Endothelial cell (in vitro differentiated cells): ENCODE results near the gene RHOH. TPM values are rescaled to one million over a fixed set of nuclear protein-coding genes. Genes with fewer than 3 reads are reported as not detected.
A peak's percentile ranks its signal among the peaks of the same experiment; 100 is the strongest.

Experiments
- DNase-seq: peaks from one replicate; pipeline ENCODE4 v3.0.0; 2021; ENCODE audit warnings: low spot score
- H3K27ac Mint-ChIP-seq: one replicate; pipeline ENCODE4 v1.8.0; 2021; ENCODE audit warnings: mixed read lengths, inconsistent platforms; ENCODE audit not compliant: unreplicated experiment
- H3K27me3 Mint-ChIP-seq: one replicate; pipeline ENCODE4 v1.8.0; 2021; ENCODE audit warnings: mild to moderate bottlenecking, moderate library complexity, mixed read lengths, inconsistent platforms; ENCODE audit not compliant: unreplicated experiment
- H3K36me3 Mint-ChIP-seq: one replicate; pipeline ENCODE4 v1.8.0; 2021; ENCODE audit warnings: mild to moderate bottlenecking, low read depth, mixed read lengths, inconsistent platforms; ENCODE audit not compliant: unreplicated experiment
- H3K4me1 Mint-ChIP-seq: one replicate; pipeline ENCODE4 v1.8.0; 2021; ENCODE audit warnings: mild to moderate bottlenecking, mixed read lengths, inconsistent platforms; ENCODE audit not compliant: unreplicated experiment
- H3K4me3 Mint-ChIP-seq: one replicate; pipeline ENCODE4 v1.8.0; 2021; ENCODE audit warnings: mild to moderate bottlenecking, mixed read lengths, inconsistent platforms; ENCODE audit not compliant: unreplicated experiment
- H3K9me3 Mint-ChIP-seq: one replicate; pipeline ENCODE4 v1.8.0; 2021; ENCODE audit warnings: mixed read lengths, inconsistent platforms; ENCODE audit not compliant: unreplicated experiment
- total RNA-seq: library from RNA; stranded (reverse); fragmentation: NEBNext Ultra II Directional; extraction: Animal tissue kit (Norgen Biotek cat#: 25700); gene quantifications from one replicate; pipeline ENCODE4 v1.2.1, GENCODE V29; 2021; ENCODE audit not compliant: unreplicated experiment
- TF ChIP-seq, protein P1 (sequence below): fragments of 200-600 bp; sonication (generic); IDR thresholded peaks from one replicate; pipeline ENCODE4 v1.5.0; 2021; ENCODE audit warnings: antibody characterized with exemption; ENCODE audit not compliant: unreplicated experiment

The RHOH gene
- total RNA-seq, 1 donor from 2014 or later = 20.4 TPM

DNA sequence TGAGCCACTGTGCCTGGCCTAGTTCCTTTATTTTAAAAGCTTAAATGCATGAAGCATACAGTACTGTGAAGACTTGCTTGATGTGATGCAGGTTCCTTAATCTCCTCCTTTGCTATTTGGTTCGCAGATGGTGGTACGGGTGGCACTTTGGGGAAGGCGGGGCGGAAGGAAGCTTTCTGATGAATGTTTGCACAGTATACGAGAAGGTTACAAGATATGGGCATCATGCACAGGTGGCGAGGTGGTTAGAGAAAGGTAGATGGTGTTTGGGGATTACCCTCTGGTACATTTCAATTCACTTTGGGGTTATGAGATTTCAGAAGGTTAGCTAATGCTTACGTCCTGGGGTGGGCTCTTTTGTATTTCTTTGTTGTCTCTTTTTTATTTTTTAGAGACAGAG is 17.2 kb downstream of the RHOH start:
- peaks cover 30% of the 10 kb centered on the region for H3K4me1 Mint-ChIP-seq

DNA sequence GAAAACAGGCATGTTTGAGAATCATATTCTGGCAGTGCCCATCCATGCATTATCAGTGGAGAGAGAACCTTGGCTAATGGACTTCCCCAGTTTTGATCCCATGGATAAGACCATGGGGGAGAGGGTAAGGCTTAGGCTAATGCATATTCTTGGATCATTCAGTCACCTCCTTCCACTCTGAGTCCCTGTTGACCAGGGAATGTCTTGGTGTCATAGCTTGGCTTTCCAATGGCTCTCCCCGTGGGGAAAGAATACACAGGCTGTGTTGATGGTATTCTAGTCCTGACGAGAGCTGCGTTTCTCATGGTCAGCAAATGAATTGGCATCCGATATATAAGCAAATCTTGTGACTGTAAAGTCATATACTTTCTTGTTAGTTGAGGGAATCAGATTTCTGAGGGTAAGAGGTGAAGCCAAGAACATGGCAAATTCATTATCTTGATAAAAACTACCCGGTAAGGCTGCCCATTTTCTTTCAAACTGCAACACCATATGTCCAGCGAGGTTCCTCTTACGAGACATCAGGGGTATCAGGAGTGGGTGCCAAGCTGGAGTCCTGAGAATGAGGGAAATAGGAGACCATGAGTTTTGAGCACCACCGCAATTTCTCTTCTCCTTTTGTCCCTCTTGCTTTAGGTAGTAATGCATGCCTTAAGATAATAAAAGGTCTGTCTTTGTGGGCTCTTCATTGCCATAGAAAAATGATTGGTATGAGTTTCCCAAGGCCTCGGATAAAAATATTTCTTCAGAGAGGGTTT is 18.0 kb downstream of the RHOH start:
- no peaks in the 10 kb centered on the region for H3K9me3 Mint-ChIP-seq
- DNase-seq = no peak
- H3K4me1 Mint-ChIP-seq = peaks cover 29% of the 10 kb centered on the region
- H3K27ac Mint-ChIP-seq = no peak overlapping the region
- H3K27me3 Mint-ChIP-seq = peaks cover 3% of the 10 kb centered on the region
- TF ChIP-seq, protein P1, sequence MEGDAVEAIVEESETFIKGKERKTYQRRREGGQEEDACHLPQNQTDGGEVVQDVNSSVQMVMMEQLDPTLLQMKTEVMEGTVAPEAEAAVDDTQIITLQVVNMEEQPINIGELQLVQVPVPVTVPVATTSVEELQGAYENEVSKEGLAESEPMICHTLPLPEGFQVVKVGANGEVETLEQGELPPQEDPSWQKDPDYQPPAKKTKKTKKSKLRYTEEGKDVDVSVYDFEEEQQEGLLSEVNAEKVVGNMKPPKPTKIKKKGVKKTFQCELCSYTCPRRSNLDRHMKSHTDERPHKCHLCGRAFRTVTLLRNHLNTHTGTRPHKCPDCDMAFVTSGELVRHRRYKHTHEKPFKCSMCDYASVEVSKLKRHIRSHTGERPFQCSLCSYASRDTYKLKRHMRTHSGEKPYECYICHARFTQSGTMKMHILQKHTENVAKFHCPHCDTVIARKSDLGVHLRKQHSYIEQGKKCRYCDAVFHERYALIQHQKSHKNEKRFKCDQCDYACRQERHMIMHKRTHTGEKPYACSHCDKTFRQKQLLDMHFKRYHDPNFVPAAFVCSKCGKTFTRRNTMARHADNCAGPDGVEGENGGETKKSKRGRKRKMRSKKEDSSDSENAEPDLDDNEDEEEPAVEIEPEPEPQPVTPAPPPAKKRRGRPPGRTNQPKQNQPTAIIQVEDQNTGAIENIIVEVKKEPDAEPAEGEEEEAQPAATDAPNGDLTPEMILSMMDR = no peak
- H3K36me3 Mint-ChIP-seq = peaks cover 17% of the 10 kb centered on the region
- no peak overlapping the region for H3K4me3 Mint-ChIP-seq

More for the DNA sequence above, 17.2 kb downstream of the RHOH start:
- Mint-ChIP-seq H3K9me3 (no peaks in the 10 kb centered on the region), H3K36me3 (peaks cover 17% of the 10 kb centered on the region), H3K27me3 (peaks cover 3% of the 10 kb centered on the region), H3K27ac (peak overlapping the region; percentile 11), H3K4me3 (no peak overlapping the region)
- TF ChIP-seq, protein P1 = no peak
- no peak for DNase-seq

DNA sequence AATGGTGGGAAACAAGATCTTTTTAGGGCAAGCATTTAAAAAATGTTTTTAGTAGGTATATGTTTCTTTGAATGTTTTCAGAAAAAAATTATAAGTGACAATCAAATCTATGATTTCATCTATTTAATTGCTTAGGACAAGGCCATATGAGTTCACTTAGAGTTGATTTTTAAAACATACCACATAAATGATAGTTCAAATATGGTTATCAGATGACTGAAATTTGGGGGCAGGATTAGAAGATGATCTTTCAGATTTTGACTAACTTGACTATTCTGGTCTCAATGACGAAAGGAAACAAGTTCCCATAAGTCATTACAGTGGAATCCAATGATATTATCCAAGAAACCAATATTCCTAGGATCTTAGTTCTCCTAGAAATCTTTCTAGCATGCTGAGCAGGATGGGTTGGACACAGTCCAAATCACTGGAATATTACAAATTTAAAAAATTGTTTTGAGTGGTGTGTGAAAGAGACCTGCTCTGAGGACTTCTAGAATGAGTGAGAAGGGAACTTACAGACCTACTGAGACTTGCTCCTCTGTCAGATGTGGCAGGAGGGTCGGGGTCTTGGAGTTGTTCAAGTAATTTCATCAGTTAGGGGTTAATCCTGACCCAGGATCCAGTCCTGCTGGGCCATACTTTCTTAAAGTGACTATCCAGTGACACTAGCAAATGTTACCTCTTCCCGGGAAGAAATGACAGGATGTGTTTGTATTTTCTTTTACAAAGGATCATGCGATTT is 20.0 kb downstream of the RHOH start:
- Mint-ChIP-seq H3K27me3 (peaks cover 3% of the 10 kb centered on the region), H3K4me1 (peaks cover 15% of the 10 kb centered on the region), H3K36me3 (peaks cover 16% of the 10 kb centered on the region), H3K27ac (no peak overlapping the region), H3K4me3 (no peak overlapping the region), H3K9me3 (no peaks in the 10 kb centered on the region)
- no peak for DNase-seq
- TF ChIP-seq, protein P1 = no peak

DNA sequence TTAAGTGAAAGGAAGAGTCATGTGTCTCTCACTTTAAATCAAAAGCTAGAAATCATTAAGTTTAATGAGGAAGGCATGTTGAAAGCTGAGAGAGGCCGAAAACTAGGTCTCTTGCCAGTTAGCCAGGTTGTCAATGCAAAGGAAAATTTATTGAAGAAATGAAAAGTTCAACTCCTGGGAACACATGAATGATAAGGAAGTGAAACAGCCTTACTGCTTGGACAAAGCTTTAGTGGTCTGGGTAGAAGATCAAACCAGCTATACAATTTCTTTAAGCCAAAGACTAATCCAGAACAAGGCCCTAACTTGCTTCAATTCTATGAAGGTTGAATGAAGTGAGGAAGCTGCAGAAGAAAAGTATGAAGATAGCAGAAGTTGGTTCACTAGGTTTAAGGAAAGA is 24.9 kb downstream of the RHOH start:
- peaks cover 14% of the 10 kb centered on the region for H3K4me1 Mint-ChIP-seq
- no peak overlapping the region for H3K27ac Mint-ChIP-seq
- H3K27me3 Mint-ChIP-seq = peaks cover 3% of the 10 kb centered on the region
- H3K9me3 Mint-ChIP-seq = no peaks in the 10 kb centered on the region
- peaks cover 10% of the 10 kb centered on the region for H3K36me3 Mint-ChIP-seq
- TF ChIP-seq, protein P1 = no peak
- H3K4me3 Mint-ChIP-seq = no peak overlapping the region
- no peak for DNase-seq

DNA sequence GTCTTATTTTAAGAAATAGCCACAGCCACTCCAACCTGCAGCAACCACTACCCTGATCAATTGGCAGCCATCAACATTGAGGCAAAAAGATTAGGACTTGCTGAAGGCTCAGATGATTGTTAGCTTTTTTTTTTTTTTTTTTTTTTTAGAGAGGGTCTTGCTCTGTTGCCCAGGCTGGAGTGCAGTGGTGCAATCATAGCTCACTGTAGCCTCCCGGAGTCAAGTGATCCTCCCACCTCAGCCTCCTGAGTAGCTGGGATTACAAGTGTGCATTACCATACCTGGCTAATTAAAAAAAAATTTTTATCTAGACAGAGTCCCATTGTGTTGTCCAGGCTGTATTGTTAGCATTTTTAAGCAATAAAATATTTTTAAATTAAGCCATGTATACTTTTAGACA is 26.5 kb downstream of the RHOH start:
- DNase-seq = no peak

More for the DNA sequence above, 26.5 kb downstream of the RHOH start:
- H3K36me3 Mint-ChIP-seq = peaks cover 11% of the 10 kb centered on the region
- H3K27ac Mint-ChIP-seq = no peak overlapping the region
- no peaks in the 10 kb centered on the region for H3K9me3 Mint-ChIP-seq
- H3K4me1 Mint-ChIP-seq = peaks cover 15% of the 10 kb centered on the region
- H3K4me3 Mint-ChIP-seq = no peak overlapping the region
- TF ChIP-seq, protein P1 = no peak
- peaks cover under 1% of the 10 kb centered on the region for H3K27me3 Mint-ChIP-seq
